BJ (cell line): ENCODE measurements around the gene CFAP92. TPM values are rescaled to one million over a fixed set of nuclear protein-coding genes. Genes with fewer than 3 reads are reported as not detected.

Experiments
- CTCF ChIA-PET: fragments of 350-600 bp; formaldehyde crosslinking; extraction: SDS; loops from one replicate; lab custom pipeline; 2021; ENCODE audit warnings: antibody characterized with exemption, inconsistent platforms; lab: Yijun Ruan, JAX
- POLR2A ChIA-PET: fragments of 300-600 bp; sonication (Branson Sonifier 250); formaldehyde crosslinking; extraction: SDS; loops from one replicate; lab custom pipeline; 2021; ENCODE audit warnings: antibody characterized with exemption; lab: Charles Lee
- DNase-seq: peaks from one replicate; pipeline ENCODE4 v3.0.0-alpha.2; 2011; ENCODE audit warnings: low read depth
- H3K27me3 ChIP-seq: 2 replicates; pipeline ENCODE4 v1.6.0; 2011; ENCODE audit warnings: low read length; ENCODE audit not compliant: control insufficient read depth, insufficient read depth
- H3K36me3 ChIP-seq: 2 replicates; pipeline ENCODE4 v1.5.1; 2011; ENCODE audit warnings: low read length; ENCODE audit not compliant: control insufficient read depth, insufficient read depth
- H3K4me3 ChIP-seq: 2 replicates; pipeline ENCODE4 v1.5.1; 2011; ENCODE audit warnings: low read depth, mild to moderate bottlenecking, control low read depth, low read length
- polyA minus RNA-seq: library from RNA; depleted of rRNA, polyadenylated mRNA; stranded (reverse); fragments of >200 nt; gene quantifications from 2 replicates; pipeline ENCODE4 v1.2.3, GENCODE V29; 2011; rRNA and poly(A)+ RNA removed
- polyA plus RNA-seq: library from polyadenylated mRNA; depleted of rRNA; stranded (reverse); fragments of >200 nt; gene quantifications from 2 replicates; pipeline ENCODE4 v1.2.3, GENCODE V29; 2011; rRNA removed
- TF ChIP-seq, protein P1 (sequence below): IDR thresholded peaks from 2 replicates; pipeline ENCODE4 v1.5.1; 2011; ENCODE audit warnings: low read depth, mild to moderate bottlenecking, control low read depth, inconsistent platforms, low read length, moderate library complexity; ENCODE audit not compliant: insufficient read depth

CFAP92 gene, protein sequence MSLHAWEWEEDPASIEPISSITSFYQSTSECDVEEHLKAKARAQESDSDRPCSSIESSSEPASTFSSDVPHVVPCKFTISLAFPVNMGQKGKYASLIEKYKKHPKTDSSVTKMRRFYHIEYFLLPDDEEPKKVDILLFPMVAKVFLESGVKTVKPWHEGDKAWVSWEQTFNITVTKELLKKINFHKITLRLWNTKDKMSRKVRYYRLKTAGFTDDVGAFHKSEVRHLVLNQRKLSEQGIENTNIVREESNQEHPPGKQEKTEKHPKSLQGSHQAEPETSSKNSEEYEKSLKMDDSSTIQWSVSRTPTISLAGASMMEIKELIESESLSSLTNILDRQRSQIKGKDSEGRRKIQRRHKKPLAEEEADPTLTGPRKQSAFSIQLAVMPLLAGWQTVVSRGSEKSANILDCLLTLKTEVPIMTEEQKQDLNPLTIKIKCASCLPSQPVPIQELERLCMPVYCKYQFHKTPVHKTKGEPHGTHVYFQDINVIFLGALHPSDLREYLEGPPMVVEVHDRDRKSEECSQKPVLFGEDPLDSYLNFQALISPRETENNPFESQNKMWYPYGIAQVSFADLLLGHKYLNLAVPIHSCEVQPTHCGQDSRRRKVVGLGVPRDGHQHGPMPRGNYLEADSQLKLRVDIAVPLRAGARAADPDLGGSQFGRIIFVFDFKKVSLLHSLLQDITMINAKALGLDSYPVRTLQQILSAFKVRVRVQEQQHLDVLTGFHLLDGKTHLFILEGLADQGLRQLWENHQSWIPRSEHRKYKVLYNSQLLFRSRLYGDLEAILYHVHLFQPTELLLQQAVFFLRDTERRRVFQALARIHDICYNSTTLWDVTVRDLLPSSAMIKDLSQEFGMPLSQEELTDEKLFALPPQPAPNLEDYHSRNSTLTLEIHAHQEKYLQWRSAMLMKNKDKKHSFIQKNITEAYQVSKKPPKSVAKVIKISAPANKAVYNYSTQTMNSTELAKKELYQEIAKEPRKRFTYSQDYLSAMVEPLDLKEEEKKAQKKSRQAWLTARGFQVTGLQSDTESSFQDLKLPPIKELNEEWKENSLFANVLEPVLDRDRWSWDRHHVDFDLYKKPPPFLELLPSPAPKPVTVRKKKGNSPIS
- not detected in 2 replicates for polyA plus RNA-seq
- polyA minus RNA-seq, result 0.09 TPM in 1 of 2 replicates, not detected in the other

DNA sequence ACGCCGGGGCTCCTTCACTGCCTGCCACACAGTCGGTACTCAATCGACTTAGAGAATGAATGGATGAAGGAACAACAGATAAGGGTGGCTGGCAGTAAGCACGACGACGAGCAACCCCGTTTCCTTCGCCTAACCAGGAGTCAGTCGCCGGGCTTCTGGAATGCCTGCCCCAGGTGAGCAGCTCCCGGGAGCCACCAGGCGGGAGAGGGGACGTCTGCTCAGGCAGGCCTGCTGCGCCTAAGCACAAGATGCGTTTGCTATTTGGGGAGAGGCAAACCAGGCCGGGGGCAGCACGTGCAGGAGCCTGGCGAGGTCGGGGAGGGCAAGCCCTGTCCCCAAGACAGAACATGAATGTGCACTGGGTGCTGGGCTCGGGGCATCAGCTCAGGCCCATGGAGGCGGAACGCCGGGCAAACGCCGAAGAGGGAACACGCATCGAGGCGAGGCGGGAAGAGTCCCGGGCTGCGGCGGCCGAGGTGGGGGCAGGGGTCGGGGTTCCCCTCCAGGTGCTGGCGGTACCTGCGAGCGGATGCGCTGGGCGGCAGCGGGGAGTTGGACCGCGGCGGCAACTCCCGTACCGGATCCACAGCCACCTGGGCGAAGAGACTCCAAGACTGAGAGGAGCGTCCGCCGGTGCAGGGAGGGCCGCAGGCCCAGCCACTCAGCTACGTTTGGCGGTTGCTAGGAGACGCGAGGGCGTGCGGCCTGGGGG is at the start of gene CFAP92:
TSS of gene CFAP92 (minus strand) at position 616 of the 712 bp plus-strand sequence. CDS start 772 bp downstream, outside the sequence.
- Histone ChIP-seq H3K27me3 (peaks cover 19% of the 10 kb centered on the region), H3K4me3 (peak within 1 kb of the TSS; percentile 37), H3K36me3 (no peaks in the 10 kb centered on the region)
- TF ChIP-seq, protein P1, sequence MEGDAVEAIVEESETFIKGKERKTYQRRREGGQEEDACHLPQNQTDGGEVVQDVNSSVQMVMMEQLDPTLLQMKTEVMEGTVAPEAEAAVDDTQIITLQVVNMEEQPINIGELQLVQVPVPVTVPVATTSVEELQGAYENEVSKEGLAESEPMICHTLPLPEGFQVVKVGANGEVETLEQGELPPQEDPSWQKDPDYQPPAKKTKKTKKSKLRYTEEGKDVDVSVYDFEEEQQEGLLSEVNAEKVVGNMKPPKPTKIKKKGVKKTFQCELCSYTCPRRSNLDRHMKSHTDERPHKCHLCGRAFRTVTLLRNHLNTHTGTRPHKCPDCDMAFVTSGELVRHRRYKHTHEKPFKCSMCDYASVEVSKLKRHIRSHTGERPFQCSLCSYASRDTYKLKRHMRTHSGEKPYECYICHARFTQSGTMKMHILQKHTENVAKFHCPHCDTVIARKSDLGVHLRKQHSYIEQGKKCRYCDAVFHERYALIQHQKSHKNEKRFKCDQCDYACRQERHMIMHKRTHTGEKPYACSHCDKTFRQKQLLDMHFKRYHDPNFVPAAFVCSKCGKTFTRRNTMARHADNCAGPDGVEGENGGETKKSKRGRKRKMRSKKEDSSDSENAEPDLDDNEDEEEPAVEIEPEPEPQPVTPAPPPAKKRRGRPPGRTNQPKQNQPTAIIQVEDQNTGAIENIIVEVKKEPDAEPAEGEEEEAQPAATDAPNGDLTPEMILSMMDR, result no peak
- ChIA-PET CTCF (interaction anchor here (1.1 to 3.3 kb wide), 3 partner anchors 23 to 60 kb away, joined by 3 to 19 read pairs (median 8); no protein-coding TSS in a partner anchor), POLR2A (no interaction called here)
- no peak for DNase-seq

DNA sequence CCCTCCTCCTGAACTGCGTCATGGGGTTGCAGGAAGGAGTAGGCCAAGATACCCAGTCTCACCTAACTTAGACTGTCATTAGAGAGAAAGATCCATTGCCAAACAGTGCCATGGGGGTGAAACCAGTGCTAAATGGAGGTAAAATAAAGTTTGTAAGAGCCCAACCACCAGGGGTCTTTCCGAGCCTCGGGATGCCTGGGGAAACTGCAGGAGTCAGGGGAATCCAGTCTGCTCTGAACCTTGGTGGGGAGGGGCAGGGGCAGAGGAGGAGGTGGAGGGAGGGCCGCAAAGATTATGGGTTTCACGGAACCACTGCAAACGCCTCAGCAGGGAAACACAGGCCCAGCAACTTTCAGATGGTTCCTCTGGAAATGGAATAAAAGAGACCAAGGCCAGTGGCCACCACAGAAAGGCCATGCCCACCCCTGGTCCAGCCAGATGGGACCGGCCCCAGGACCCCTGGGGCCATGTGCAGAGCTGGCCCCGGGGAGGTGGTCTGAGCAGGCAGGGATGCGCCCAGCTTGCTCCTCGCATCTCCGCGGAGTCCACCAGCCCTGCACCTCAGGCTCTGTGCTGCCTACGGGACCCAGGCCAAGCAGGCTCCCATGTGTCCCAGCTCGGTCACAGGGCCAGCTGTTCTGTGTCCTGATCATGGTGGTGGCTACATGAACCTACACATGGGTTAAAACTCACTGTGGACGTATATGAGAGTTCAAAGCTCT is 46.9 kb upstream of the CFAP92 start:
- Histone ChIP-seq H3K27me3 (peaks cover 25% of the 10 kb centered on the region), H3K36me3 (no peaks in the 10 kb centered on the region), H3K4me3 (no peak overlapping the region)
- no peak for DNase-seq
- ChIA-PET POLR2A (no interaction called here), CTCF (interaction anchor here (0.6 to 4.2 kb wide), 4 partner anchors 12 to 199 kb away, joined by 3 to 26 read pairs (median 3); no protein-coding TSS in a partner anchor)
- TF ChIP-seq, protein P1, result no peak

DNA sequence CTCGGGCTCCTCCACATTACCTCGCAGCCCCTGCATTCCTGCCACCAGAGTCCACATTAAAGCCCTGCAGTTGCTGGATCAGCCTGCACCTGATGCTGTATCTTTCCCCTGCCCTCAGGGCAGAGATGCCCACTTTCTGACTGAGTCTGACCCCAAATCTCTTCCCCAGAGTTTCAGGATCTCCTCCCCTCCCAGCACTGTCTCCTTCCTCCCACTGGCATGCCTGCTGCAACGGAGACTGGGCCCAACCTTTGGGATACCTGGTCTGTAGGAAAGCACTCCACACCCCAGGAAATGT is 46.1 kb upstream of the CFAP92 start:
- H3K4me3 ChIP-seq, result no peak overlapping the region
- no peaks in the 10 kb centered on the region for H3K36me3 ChIP-seq
- H3K27me3 ChIP-seq, result peaks cover 25% of the 10 kb centered on the region
- ChIA-PET CTCF (interaction anchor here (1.0 to 4.2 kb wide), 2 partner anchors 13 to 16 kb away, joined by 3 to 26 read pairs; no protein-coding TSS in a partner anchor), POLR2A (no interaction called here)
- TF ChIP-seq, protein P1, result no peak
- DNase-seq, result no peak

DNA sequence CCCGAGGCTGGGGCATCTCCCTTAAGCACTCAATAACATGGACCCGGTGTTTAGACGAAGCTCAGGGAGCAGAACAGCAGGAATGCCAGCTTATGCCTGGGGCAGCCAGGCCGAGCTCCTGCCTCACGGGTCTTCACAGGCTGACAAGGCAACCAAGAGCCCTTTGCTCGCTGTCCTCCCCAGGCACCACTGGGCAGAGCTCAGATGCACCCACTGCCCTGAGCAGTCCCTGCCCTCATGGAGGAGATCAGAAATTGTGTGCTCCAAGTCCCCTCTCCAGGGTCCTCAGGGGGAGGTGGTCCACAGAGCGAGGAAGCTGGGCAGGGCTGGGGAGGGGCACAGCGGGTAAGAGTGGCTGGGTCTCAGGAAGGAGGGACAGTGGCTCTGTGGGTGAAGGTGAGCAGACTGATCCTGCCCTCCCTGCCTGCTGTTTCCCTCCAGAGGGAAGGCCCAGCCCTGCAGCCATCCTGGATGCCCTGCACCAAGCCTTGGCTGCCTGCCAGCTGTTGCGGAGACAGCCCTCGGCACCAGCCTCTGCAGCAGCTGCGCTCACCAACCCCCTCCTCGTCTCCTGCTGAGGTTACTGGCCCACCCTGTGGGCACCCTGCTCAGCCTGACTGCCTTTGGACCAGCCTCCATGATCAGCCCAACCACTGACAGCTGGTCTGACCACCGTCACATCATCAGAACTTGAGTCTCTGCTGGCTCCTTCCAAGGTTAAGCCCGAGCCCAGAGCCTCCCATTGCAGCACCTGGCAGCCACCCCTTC is 45.6 kb upstream of the CFAP92 start:
- no peaks in the 10 kb centered on the region for H3K36me3 ChIP-seq
- CTCF ChIA-PET, result interaction anchor here (1.0 to 2.2 kb wide), 2 partner anchors 14 to 16 kb away, joined by 3 to 14 read pairs; no protein-coding TSS in a partner anchor
- no peak for DNase-seq
- POLR2A ChIA-PET, result no interaction called here
- TF ChIP-seq, protein P1, result no peak
- peaks cover 25% of the 10 kb centered on the region for H3K27me3 ChIP-seq
- no peak overlapping the region for H3K4me3 ChIP-seq
